Suprapubic skin (tissue), 4 donors: ENCODE measurements around the gene SLC25A40. TPM values are rescaled to one million over a fixed set of nuclear protein-coding genes. Genes with fewer than 3 reads are reported as not detected.

Source experiments
- DNase-seq, 2 donors: peaks; one replicate each; pipeline ENCODE4 v3.0.0-alpha.2; 2019; ENCODE audit warnings: low spot score in 2 of 2
- H3K27ac ChIP-seq: fragments of 200-600 bp; sonication (generic); one replicate; pipeline ENCODE4 v1.5.1; 2019
- H3K27me3 ChIP-seq: fragments of 200-600 bp; sonication (generic); one replicate; pipeline ENCODE4 v1.5.1; 2019
- H3K36me3 ChIP-seq: fragments of 200-600 bp; sonication (generic); one replicate; pipeline ENCODE4 v1.5.1; 2019
- H3K4me1 ChIP-seq: fragments of 200-600 bp; sonication (generic); one replicate; pipeline ENCODE4 v1.5.1; 2019
- H3K4me3 ChIP-seq: fragments of 200-600 bp; sonication (generic); one replicate; pipeline ENCODE4 v1.5.1; 2019; ENCODE audit warnings: mild to moderate bottlenecking
- H3K9me3 ChIP-seq: fragments of 200-600 bp; sonication (generic); one replicate; pipeline ENCODE4 v1.5.1; 2019
- EP300 ChIP-seq: sonication (generic); formaldehyde crosslinking; IDR thresholded peaks from one replicate; pipeline ENCODE4 v1.6.1; 2017; ENCODE audit warnings: antibody characterized with exemption
- POLR2A ChIP-seq, 2 donors: fragments of 450-650 bp; IDR thresholded peaks; one replicate each; pipeline ENCODE4 v1.6.1; 2017; ENCODE audit warnings: antibody characterized with exemption in 2 of 2, mild to moderate bottlenecking in 2 of 2, moderate library complexity in 2 of 2
- POLR2AphosphoS5 ChIP-seq, 3 donors: sonication (generic); formaldehyde crosslinking; IDR thresholded peaks; one replicate each; pipeline ENCODE4 v1.6.1; 2017; ENCODE audit warnings: antibody characterized with exemption in 3 of 3
- WGBS: methylation state at CpG from one replicate; pipeline ENCODE4 v1.1.5; 2018; 5-methylcytosine and 5-hydroxymethylcytosine counted together
- total RNA-seq, 4 donors: library from RNA; depleted of rRNA; stranded (reverse); fragments of >200 nt; gene quantifications; one replicate each; pipeline ENCODE4 v1.1.0, GENCODE V29; 2016
- TF ChIP-seq, protein P1 (sequence below), 2 donors: fragments of 200-600 bp in 1 of 2; fragments of 450-650 bp in 1 of 2; sonication (generic) in 1 of 2; IDR thresholded peaks; one replicate each; pipeline ENCODE4 v1.5.1; 2016 to 2019; ENCODE audit warnings: antibody characterized with exemption in 2 of 2, mild to moderate bottlenecking in 1 of 2, moderate library complexity in 1 of 2

SLC25A40 gene
- total RNA-seq, 4 donors from 2014 or later, result 14.5 to 68.8 (median 19.8) TPM

- H3K27ac ChIP-seq, result no peak overlapping the region
- no peak for DNase-seq
- WGBS, result 26% methylated on average over 1 of the region's 1 CpG
- no peak for TF ChIP-seq POLR2A (IDR thresholded peaks at IDR 0.05)
- no peak for TF ChIP-seq POLR2AphosphoS5 (IDR thresholded peaks at IDR 0.05)
- TF ChIP-seq, protein P1, sequence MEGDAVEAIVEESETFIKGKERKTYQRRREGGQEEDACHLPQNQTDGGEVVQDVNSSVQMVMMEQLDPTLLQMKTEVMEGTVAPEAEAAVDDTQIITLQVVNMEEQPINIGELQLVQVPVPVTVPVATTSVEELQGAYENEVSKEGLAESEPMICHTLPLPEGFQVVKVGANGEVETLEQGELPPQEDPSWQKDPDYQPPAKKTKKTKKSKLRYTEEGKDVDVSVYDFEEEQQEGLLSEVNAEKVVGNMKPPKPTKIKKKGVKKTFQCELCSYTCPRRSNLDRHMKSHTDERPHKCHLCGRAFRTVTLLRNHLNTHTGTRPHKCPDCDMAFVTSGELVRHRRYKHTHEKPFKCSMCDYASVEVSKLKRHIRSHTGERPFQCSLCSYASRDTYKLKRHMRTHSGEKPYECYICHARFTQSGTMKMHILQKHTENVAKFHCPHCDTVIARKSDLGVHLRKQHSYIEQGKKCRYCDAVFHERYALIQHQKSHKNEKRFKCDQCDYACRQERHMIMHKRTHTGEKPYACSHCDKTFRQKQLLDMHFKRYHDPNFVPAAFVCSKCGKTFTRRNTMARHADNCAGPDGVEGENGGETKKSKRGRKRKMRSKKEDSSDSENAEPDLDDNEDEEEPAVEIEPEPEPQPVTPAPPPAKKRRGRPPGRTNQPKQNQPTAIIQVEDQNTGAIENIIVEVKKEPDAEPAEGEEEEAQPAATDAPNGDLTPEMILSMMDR (IDR thresholded peaks at IDR 0.05), result no peak
- TF ChIP-seq EP300, result no peak
- H3K9me3 ChIP-seq, result no peaks in the 10 kb centered on the region
- H3K4me3 ChIP-seq, result no peak overlapping the region
- H3K27me3 ChIP-seq, result no peaks in the 10 kb centered on the region
- H3K36me3 ChIP-seq, result no peaks in the 10 kb centered on the region
- H3K4me1 ChIP-seq, result no peaks in the 10 kb centered on the region
These were observed 66.0 kb downstream of the SLC25A40 start for GRCh38 chr7:87810130-87810529.

- H3K36me3 ChIP-seq, result no peaks in the 10 kb centered on the region
- no peaks in the 10 kb centered on the region for H3K27me3 ChIP-seq
- no peak overlapping the region for H3K4me3 ChIP-seq
- TF ChIP-seq POLR2A (IDR thresholded peaks at IDR 0.05) (no peak), POLR2AphosphoS5 (IDR thresholded peaks at IDR 0.05) (no peak), EP300 (no peak)
- TF ChIP-seq, protein P1 (IDR thresholded peaks at IDR 0.05), result no peak
- no peak overlapping the region for H3K27ac ChIP-seq
- H3K4me1 ChIP-seq, result no peaks in the 10 kb centered on the region
- DNase-seq, result no peak
- H3K9me3 ChIP-seq, result no peaks in the 10 kb centered on the region
These were observed 70.0 kb downstream of the SLC25A40 start for GRCh38 chr7:87806150-87806549.

DNA sequence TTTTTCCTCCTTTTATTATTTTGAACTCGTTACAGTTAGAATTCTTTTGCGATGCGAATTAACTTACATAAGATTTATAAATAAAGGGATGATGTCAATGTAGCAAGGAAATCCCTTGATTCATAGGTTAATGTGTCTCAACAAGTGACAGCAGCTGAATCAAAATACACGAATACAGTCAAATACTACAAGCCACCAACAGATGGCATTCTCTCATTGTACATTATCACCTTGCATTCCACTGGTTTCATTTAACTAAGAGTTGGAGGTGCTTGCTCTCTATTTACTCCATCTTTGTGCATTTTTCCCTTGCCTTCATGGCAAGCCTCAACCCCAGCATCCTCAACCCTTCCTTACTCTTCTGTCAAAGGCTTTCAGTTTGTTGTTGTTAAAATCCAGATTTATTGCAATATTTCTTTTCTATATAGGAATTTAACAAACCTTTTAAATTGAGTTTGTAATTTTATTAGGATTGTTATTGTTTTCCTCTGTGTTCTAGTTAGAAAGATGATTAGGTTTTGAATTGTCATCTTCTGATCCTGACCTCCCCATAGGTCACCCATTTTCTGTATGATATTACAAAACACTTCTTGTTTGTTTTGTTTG is 78.3 kb downstream of the SLC25A40 start:
- Histone ChIP-seq H3K36me3 (no peaks in the 10 kb centered on the region), H3K4me3 (no peak overlapping the region), H3K4me1 (no peaks in the 10 kb centered on the region), H3K27me3 (no peaks in the 10 kb centered on the region), H3K9me3 (no peaks in the 10 kb centered on the region), H3K27ac (no peak overlapping the region)
- TF ChIP-seq EP300 (no peak), POLR2A (IDR thresholded peaks at IDR 0.05) (no peak)
- TF ChIP-seq, protein P1 (IDR thresholded peaks at IDR 0.05), result peak in 1 of 2 donors; percentile 26
- no peak for DNase-seq
- under 1% methylated on average over 4 of the region's 4 CpGs for WGBS

- DNase-seq, result no peak
- H3K27me3 ChIP-seq, result no peaks in the 10 kb centered on the region
- no peak overlapping the region for H3K27ac ChIP-seq
- 14% methylated on average over 1 of the region's 1 CpG for WGBS
- H3K36me3 ChIP-seq, result no peaks in the 10 kb centered on the region
- no peaks in the 10 kb centered on the region for H3K4me1 ChIP-seq
- H3K9me3 ChIP-seq, result no peaks in the 10 kb centered on the region
- H3K4me3 ChIP-seq, result no peak overlapping the region
- no peak for TF ChIP-seq POLR2AphosphoS5 (IDR thresholded peaks at IDR 0.05)
- no peak for TF ChIP-seq POLR2A (IDR thresholded peaks at IDR 0.05)
- TF ChIP-seq, protein P1 (IDR thresholded peaks at IDR 0.05), result no peak
- no peak for TF ChIP-seq EP300
These were observed 78.8 kb downstream of the SLC25A40 start for GRCh38 chr7:87797395-87797794.

GRCh38 chr7:87785368-87785995 is 90.7 kb downstream of the SLC25A40 start:
- no peaks in the 10 kb centered on the region for H3K27me3 ChIP-seq
- H3K27ac ChIP-seq, result no peak overlapping the region
- TF ChIP-seq, protein P1 (IDR thresholded peaks at IDR 0.05), result no peak
- TF ChIP-seq POLR2AphosphoS5 (IDR thresholded peaks at IDR 0.05) (no peak), EP300 (no peak), POLR2A (IDR thresholded peaks at IDR 0.05) (no peak)
- DNase-seq, result no peak
- no peaks in the 10 kb centered on the region for H3K36me3 ChIP-seq
- WGBS, result 78% methylated on average over 4 of the region's 4 CpGs
- H3K9me3 ChIP-seq, result no peaks in the 10 kb centered on the region
- no peaks in the 10 kb centered on the region for H3K4me1 ChIP-seq
- H3K4me3 ChIP-seq, result no peak overlapping the region
